GM04503 (cell line): ENCODE data around the gene PPARGC1A.

ENCODE experiments used
- DNase-seq: peaks from one replicate; pipeline ENCODE4 v3.0.0-alpha.2; 2012; ENCODE audit warnings: low read depth

The PPARGC1A gene

GRCh38 chr4:23889814-23890341, at the start of gene PPARGC1A:
Gene PPARGC1A (minus strand): TSS chr4:23890047. CDS start chr4:23889957, 90 bp downstream.
- DNase-seq, result no peak

- DNase-seq, result no peak
Observed at GRCh38 chr4:23938796-23939195, 48.9 kb upstream of the PPARGC1A start.

GRCh38 chr4:23937173-23937572, 47.3 kb upstream of the PPARGC1A start:
- no peak for DNase-seq

- DNase-seq, result peak; percentile 82
Observed at GRCh38 chr4:23934915-23935314, 45.1 kb upstream of the PPARGC1A start.

- no peak for DNase-seq
Observed at GRCh38 chr4:23934223-23934622, 44.4 kb upstream of the PPARGC1A start.

GRCh38 chr4:23932901-23933308, 43.1 kb upstream of the PPARGC1A start:
- no peak for DNase-seq

GRCh38 chr4:23932186-23932585, 42.3 kb upstream of the PPARGC1A start:
- no peak for DNase-seq

- no peak for DNase-seq
Observed at GRCh38 chr4:23931489-23931830, 41.6 kb upstream of the PPARGC1A start.

- DNase-seq, result no peak
Observed at GRCh38 chr4:23930750-23931488, 41.1 kb upstream of the PPARGC1A start.

- DNase-seq, result no peak
Observed at GRCh38 chr4:23929248-23929647, 39.4 kb upstream of the PPARGC1A start.

- no peak for DNase-seq
Observed at GRCh38 chr4:23924556-23924955, 34.7 kb upstream of the PPARGC1A start.

GRCh38 chr4:23923840-23924239, 34.0 kb upstream of the PPARGC1A start:
- DNase-seq, result no peak

- no peak for DNase-seq
Observed at GRCh38 chr4:23923141-23923540, 33.3 kb upstream of the PPARGC1A start.

GRCh38 chr4:23922541-23923111, 32.8 kb upstream of the PPARGC1A start:
- DNase-seq, result no peak

- DNase-seq, result no peak
Observed at GRCh38 chr4:23922013-23922412, 32.2 kb upstream of the PPARGC1A start.

- DNase-seq, result no peak
Observed at GRCh38 chr4:23921447-23921845, 31.6 kb upstream of the PPARGC1A start.

- no peak for DNase-seq
Observed at GRCh38 chr4:23920716-23921446, 31.0 kb upstream of the PPARGC1A start.

- no peak for DNase-seq
Observed at GRCh38 chr4:23920296-23920695, 30.4 kb upstream of the PPARGC1A start.

- no peak for DNase-seq
Observed at GRCh38 chr4:23916282-23916681, 26.4 kb upstream of the PPARGC1A start.

GRCh38 chr4:23915459-23916132, 25.7 kb upstream of the PPARGC1A start:
- DNase-seq, result no peak

GRCh38 chr4:23911675-23912455, 22.0 kb upstream of the PPARGC1A start:
- no peak for DNase-seq

- no peak for DNase-seq
Observed at GRCh38 chr4:23909671-23910070, 19.8 kb upstream of the PPARGC1A start.
